ENCODE measurements around the gene KCNG2.

The KCNG2 gene

GRCh38 chr18:79784965-79785770, 12.6 kb upstream of the KCNG2 start:
- in situ Hi-C loops (cut with MboI; ENCODE audit: low sequenced_read_pairs), result no loop called here

GRCh38 chr18:79785831-79786230, 11.9 kb upstream of the KCNG2 start:
- in situ Hi-C loops (cut with MboI; ENCODE audit: low sequenced_read_pairs), result no loop called here

GRCh38 chr18:79786304-79786703, 11.4 kb upstream of the KCNG2 start:
- in situ Hi-C loops (cut with MboI; ENCODE audit: low sequenced_read_pairs), result no loop called here

- in situ Hi-C loops (cut with MboI; ENCODE audit: low sequenced_read_pairs), result no loop called here
Measured at GRCh38 chr18:79786786-79787526, 10.8 kb upstream of the KCNG2 start.

- in situ Hi-C loops (cut with MboI; ENCODE audit: low sequenced_read_pairs), result no loop called here
Measured at GRCh38 chr18:79787527-79787864, 10.2 kb upstream of the KCNG2 start.

GRCh38 chr18:79787865-79788733, 9.6 kb upstream of the KCNG2 start:
- in situ Hi-C loops (cut with MboI; ENCODE audit: low sequenced_read_pairs), result no loop called here

- in situ Hi-C loops (cut with MboI; ENCODE audit: low sequenced_read_pairs), result no loop called here
Measured at GRCh38 chr18:79788734-79789085, 9.0 kb upstream of the KCNG2 start.

GRCh38 chr18:79789091-79789891, 8.4 kb upstream of the KCNG2 start:
- in situ Hi-C loops (cut with MboI; ENCODE audit: low sequenced_read_pairs), result no loop called here

GRCh38 chr18:79789901-79790890, 7.5 kb upstream of the KCNG2 start:
- in situ Hi-C loops (cut with MboI; ENCODE audit: low sequenced_read_pairs), result no loop called here

GRCh38 chr18:79790996-79791972, 6.5 kb upstream of the KCNG2 start:
- in situ Hi-C loops (cut with MboI; ENCODE audit: low sequenced_read_pairs), result no loop called here

- in situ Hi-C loops (cut with MboI; ENCODE audit: low sequenced_read_pairs), result no loop called here
Measured at GRCh38 chr18:79792096-79792987, 5.4 kb upstream of the KCNG2 start.

- in situ Hi-C loops (cut with MboI; ENCODE audit: low sequenced_read_pairs), result no loop called here
Measured at GRCh38 chr18:79792988-79793355, 4.8 kb upstream of the KCNG2 start.

GRCh38 chr18:79794846-79795245, 2.9 kb upstream of the KCNG2 start:
- in situ Hi-C loops (cut with MboI; ENCODE audit: low sequenced_read_pairs), result no loop called here

GRCh38 chr18:79795446-79795845, 2.3 kb upstream of the KCNG2 start:
- in situ Hi-C loops (cut with MboI; ENCODE audit: low sequenced_read_pairs), result no loop called here

- in situ Hi-C loops (cut with MboI; ENCODE audit: low sequenced_read_pairs), result no loop called here
Measured at GRCh38 chr18:79796016-79796415, 1.7 kb upstream of the KCNG2 start.

GRCh38 chr18:79796531-79797405, 970 bp upstream of the KCNG2 start:
- in situ Hi-C loops (cut with MboI; ENCODE audit: low sequenced_read_pairs), result no loop called here

Measured in HL-60/S4 treated with phorbol 12-myristate 13-acetate at 8.2 ng/mL for 4 days and 3 days (cell line).